KBM-7 (cell line): Measurements from ENCODE around the gene TRAF2.

Source experiments
- DNase-seq: peaks from one replicate; pipeline ENCODE4 v3.0.0-alpha.2; 2015
- in situ Hi-C: fragments of 300-500 bp; cut with MboI; formaldehyde crosslinking; loops from 2 replicates; pipeline ENCODE4 v1.14.3; 2020; ENCODE audit warnings: low sequenced_read_pairs, low pct_unique_long_range_greater_than_20kb, mixed read lengths

The TRAF2 gene

GRCh38 chr9:136846376-136847087 is 39.8 kb upstream of the TRAF2 start:
- in situ Hi-C loops, result no loop called here
- no peak for DNase-seq

- in situ Hi-C loops, result no loop called here
- DNase-seq, result no peak
Measured at GRCh38 chr9:136847088-136847825, 39.1 kb upstream of the TRAF2 start.

GRCh38 chr9:136847826-136848392 is 38.4 kb upstream of the TRAF2 start:
- no peak for DNase-seq

GRCh38 chr9:136848393-136849037 is 37.8 kb upstream of the TRAF2 start:
- in situ Hi-C loops, result no loop called here
- peak; percentile 42 for DNase-seq

More at GRCh38 chr9:136847826-136848392, 38.4 kb upstream of the TRAF2 start:
- in situ Hi-C loops, result no loop called here

GRCh38 chr9:136849038-136849959 is 37.0 kb upstream of the TRAF2 start, which contains the start of gene PHPT1:
Gene PHPT1 (plus strand): TSS chr9:136849409. CDS start chr9:136849431, 22 bp downstream.
- in situ Hi-C loops, result no loop called here
- DNase-seq, result peak; percentile 98

- no peak for DNase-seq
- in situ Hi-C loops, result no loop called here
Measured at GRCh38 chr9:136849960-136850865, 36.1 kb upstream of the TRAF2 start.

GRCh38 chr9:136850866-136851775 is 35.2 kb upstream of the TRAF2 start:
- in situ Hi-C loops, result no loop called here
- DNase-seq, result no peak

GRCh38 chr9:136851941-136852663 is 34.2 kb upstream of the TRAF2 start, which contains the start of gene MAMDC4:
Gene MAMDC4 (plus strand): TSS chr9:136852346. CDS start chr9:136852417, 71 bp downstream.
- in situ Hi-C loops, result no loop called here
- no peak for DNase-seq

GRCh38 chr9:136852664-136853595 is 33.4 kb upstream of the TRAF2 start:
- in situ Hi-C loops, result no loop called here
- no peak for DNase-seq

- in situ Hi-C loops, result no loop called here
- DNase-seq, result no peak
Measured at GRCh38 chr9:136853596-136854112, 32.7 kb upstream of the TRAF2 start.

- no peak for DNase-seq
- in situ Hi-C loops, result no loop called here
Measured at GRCh38 chr9:136854113-136854841, 32.0 kb upstream of the TRAF2 start.

- in situ Hi-C loops, result no loop called here
- DNase-seq, result no peak
Measured at GRCh38 chr9:136854842-136855460, 31.4 kb upstream of the TRAF2 start.

- DNase-seq, result no peak
- in situ Hi-C loops, result no loop called here
Measured at GRCh38 chr9:136855461-136856078, 30.7 kb upstream of the TRAF2 start.
